GM15510 (cell line): Measurements from ENCODE around the gene STAB1.

Experiments used
- POLR2A ChIP-seq: IDR thresholded peaks from 3 replicates; pipeline ENCODE4 v1.6.1; 2011; ENCODE audit warnings: borderline replicate concordance; ENCODE audit not compliant: insufficient read length; ENCODE audit errors: extremely low read depth

The STAB1 gene

GRCh38 chr3:52488746-52489145, 6.4 kb upstream of the STAB1 start:
- no peak for TF ChIP-seq POLR2A

GRCh38 chr3:52489453-52489852, 5.7 kb upstream of the STAB1 start:
- TF ChIP-seq POLR2A, result no peak

GRCh38 chr3:52490035-52490938, 4.9 kb upstream of the STAB1 start:
- TF ChIP-seq POLR2A, result no peak

GRCh38 chr3:52490939-52491526, 4.1 kb upstream of the STAB1 start:
- TF ChIP-seq POLR2A, result no peak

- TF ChIP-seq POLR2A, result no peak
These were observed 3.1 kb upstream of the STAB1 start for GRCh38 chr3:52492059-52492458.

GRCh38 chr3:52493232-52494017, 1.7 kb upstream of the STAB1 start:
- TF ChIP-seq POLR2A, result no peak

GRCh38 chr3:52494445-52494844, 693 bp upstream of the STAB1 start:
- no peak for TF ChIP-seq POLR2A

GRCh38 chr3:52495777-52496602, 852 bp downstream of the STAB1 start:
- no peak for TF ChIP-seq POLR2A

- no peak for TF ChIP-seq POLR2A
These were observed 3.3 kb downstream of the STAB1 start for GRCh38 chr3:52498137-52499054.

- no peak for TF ChIP-seq POLR2A
These were observed 5.9 kb downstream of the STAB1 start for GRCh38 chr3:52501046-52501445.

- TF ChIP-seq POLR2A, result no peak
These were observed 6.9 kb downstream of the STAB1 start for GRCh38 chr3:52502001-52502400.

- no peak for TF ChIP-seq POLR2A
These were observed 7.7 kb downstream of the STAB1 start for GRCh38 chr3:52502808-52503350.

GRCh38 chr3:52503788-52504424, 8.8 kb downstream of the STAB1 start:
- TF ChIP-seq POLR2A, result no peak

GRCh38 chr3:52504977-52505376, 9.8 kb downstream of the STAB1 start:
- no peak for TF ChIP-seq POLR2A
